Keratinocyte (primary cell): ENCODE data around the gene NHERF2.

Experiments
- EZH2 ChIP-seq: IDR thresholded peaks from one replicate; pipeline ENCODE4 v1.6.1; 2012; ENCODE audit warnings: inconsistent platforms, mild to moderate bottlenecking, low read length, moderate library complexity
- TF ChIP-seq, protein P1 (sequence below), 3 experiments: IDR thresholded peaks in 1 of 3; conservative IDR thresholded peaks in 1 of 3; optimal IDR thresholded peaks in 1 of 3; 2 replicates in 2 of 3; 3 replicates in 1 of 3; pipeline versions ENCODE3 to v1.5.1; 2011; ENCODE audit warnings: low read length in 3 of 3, mild to moderate bottlenecking in 3 of 3, moderate library complexity in 2 of 3, control low read depth in 1 of 3, inconsistent platforms in 1 of 3; ENCODE audit not compliant: insufficient read depth in 2 of 3; ENCODE audit errors: extremely low read depth in 1 of 3

DNA sequence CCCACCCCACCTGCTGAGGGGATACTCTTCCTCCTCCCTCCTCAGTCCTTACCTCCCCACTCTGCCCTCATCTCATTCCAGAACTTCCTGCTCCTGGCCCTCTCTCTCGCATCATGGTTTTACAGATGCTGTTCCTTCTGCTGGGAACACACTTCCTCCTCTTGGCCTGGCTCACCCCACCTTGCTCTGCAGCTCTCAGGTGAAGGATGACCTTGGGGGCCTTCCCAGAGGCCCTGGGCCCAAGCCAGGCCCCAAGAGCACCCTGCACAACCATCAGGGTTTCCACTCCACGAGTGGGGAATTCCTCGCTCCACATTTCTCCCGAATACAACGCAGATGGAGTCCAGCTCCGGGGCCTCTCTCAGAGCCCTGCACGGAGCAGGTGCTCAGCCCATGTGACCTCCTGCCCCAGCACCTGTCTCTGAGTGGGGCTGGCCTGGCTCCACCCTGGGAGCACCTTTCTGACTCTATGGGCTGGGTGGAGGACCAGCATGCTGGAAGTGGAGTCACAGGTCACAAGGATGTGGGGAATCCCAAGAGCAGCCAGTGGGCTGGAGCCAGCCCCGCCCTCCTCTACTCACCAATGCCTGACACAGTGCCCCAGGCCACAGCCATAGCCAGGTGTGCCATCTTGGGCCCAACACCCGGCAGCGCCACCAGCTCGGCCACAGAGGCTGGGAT is 16.4 kb downstream of the NHERF2 start:
- TF ChIP-seq, protein P1, sequence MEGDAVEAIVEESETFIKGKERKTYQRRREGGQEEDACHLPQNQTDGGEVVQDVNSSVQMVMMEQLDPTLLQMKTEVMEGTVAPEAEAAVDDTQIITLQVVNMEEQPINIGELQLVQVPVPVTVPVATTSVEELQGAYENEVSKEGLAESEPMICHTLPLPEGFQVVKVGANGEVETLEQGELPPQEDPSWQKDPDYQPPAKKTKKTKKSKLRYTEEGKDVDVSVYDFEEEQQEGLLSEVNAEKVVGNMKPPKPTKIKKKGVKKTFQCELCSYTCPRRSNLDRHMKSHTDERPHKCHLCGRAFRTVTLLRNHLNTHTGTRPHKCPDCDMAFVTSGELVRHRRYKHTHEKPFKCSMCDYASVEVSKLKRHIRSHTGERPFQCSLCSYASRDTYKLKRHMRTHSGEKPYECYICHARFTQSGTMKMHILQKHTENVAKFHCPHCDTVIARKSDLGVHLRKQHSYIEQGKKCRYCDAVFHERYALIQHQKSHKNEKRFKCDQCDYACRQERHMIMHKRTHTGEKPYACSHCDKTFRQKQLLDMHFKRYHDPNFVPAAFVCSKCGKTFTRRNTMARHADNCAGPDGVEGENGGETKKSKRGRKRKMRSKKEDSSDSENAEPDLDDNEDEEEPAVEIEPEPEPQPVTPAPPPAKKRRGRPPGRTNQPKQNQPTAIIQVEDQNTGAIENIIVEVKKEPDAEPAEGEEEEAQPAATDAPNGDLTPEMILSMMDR (optimal IDR thresholded peaks at IDR 0.05 in 1 of 3, IDR thresholded peaks at IDR 0.05 in 1 of 3, conservative IDR thresholded peaks at IDR 0.05 in 1 of 3; ENCODE audit: extremely low read depth in 1 of 3, insufficient read depth in 2 of 3, low read length in 3 of 3), result no peak
- no peak for TF ChIP-seq EZH2
